A673 (cell line): ENCODE results near the gene SREBF1. TPM values are rescaled to one million over a fixed set of nuclear protein-coding genes. Genes with fewer than 3 reads are reported as not detected.

ENCODE experiments used
- BruUV-seq: library from RNA; stranded (reverse); fragments of 400-500 nt; replicated peaks from 2 replicates; lab custom pipeline; 2021; lab: Mats Ljungman, UMichigan
- CTCF ChIA-PET: fragments of 300-600 bp; sonication (Branson Sonifier 250); formaldehyde crosslinking; loops from one replicate; lab custom pipeline; 2022; ENCODE audit warnings: antibody characterized with exemption; lab: Charles Lee
- POLR2A ChIA-PET: fragments of 300-600 bp; sonication (Branson Sonifier 250); formaldehyde crosslinking; loops from one replicate; lab custom pipeline; 2022; ENCODE audit warnings: antibody characterized with exemption; ENCODE audit not compliant: low non-redundant PET; lab: Charles Lee
- DNase-seq: peaks from one replicate; pipeline ENCODE4 v3.0.0-alpha.2; 2015; ENCODE audit warnings: low spot score
- H3K27ac ChIP-seq: fragments of 200-600 bp; sonication (generic); 2 replicates; pipeline ENCODE4 v1.5.1; 2016; ENCODE audit warnings: mixed run types, low read depth, mild to moderate bottlenecking, mixed read lengths, antibody characterized with exemption, low read length; ENCODE audit not compliant: poor library complexity, severe bottlenecking
- H3K27me3 ChIP-seq: fragments of 200-600 bp; sonication (generic); replicated peaks from 2 replicates; pipeline ENCODE4 v1.6.1; 2017; ENCODE audit warnings: mixed run types, low read depth, mild to moderate bottlenecking, mixed read lengths, antibody characterized with exemption, low read length; ENCODE audit not compliant: insufficient read depth, poor library complexity
- H3K36me3 ChIP-seq: fragments of 200-600 bp; sonication (generic); 2 replicates; pipeline ENCODE4 v1.6.1; 2016; ENCODE audit warnings: mixed run types, mild to moderate bottlenecking, mixed read lengths, antibody characterized with exemption, low read length; ENCODE audit not compliant: insufficient read depth, poor library complexity, severe bottlenecking
- H3K4me1 ChIP-seq: fragments of 200-600 bp; sonication (generic); 2 replicates; pipeline ENCODE4 v1.6.1; 2017; ENCODE audit warnings: mixed run types, mild to moderate bottlenecking, mixed read lengths, antibody characterized with exemption, low read length; ENCODE audit not compliant: insufficient read depth, poor library complexity, severe bottlenecking
- H3K4me3 ChIP-seq: fragments of 200-600 bp; sonication (generic); 2 replicates; pipeline ENCODE4 v1.5.1; 2016; ENCODE audit warnings: low read depth, mixed run types, mild to moderate bottlenecking, mixed read lengths, low read length; ENCODE audit not compliant: poor library complexity, severe bottlenecking
- H3K9me3 ChIP-seq: fragments of 200-600 bp; sonication (generic); 2 replicates; pipeline ENCODE4 v1.6.1; 2016; ENCODE audit warnings: mixed run types, low read depth, mild to moderate bottlenecking, mixed read lengths, antibody characterized with exemption, low read length; ENCODE audit not compliant: poor library complexity, severe bottlenecking
- CTCF ChIP-seq: fragments of 300-800, 200-600 bp; sonication (generic); conservative IDR thresholded peaks from 2 replicates; pipeline ENCODE4 v1.5.1; 2017; ENCODE audit warnings: low read depth, mild to moderate bottlenecking, antibody characterized with exemption, low read length, moderate library complexity, mixed read lengths
- EZH2 ChIP-seq: fragments of 200-600 bp; sonication (generic); IDR thresholded peaks from 2 replicates; pipeline ENCODE4 v1.6.1; 2017; ENCODE audit warnings: borderline replicate concordance, low read depth, mild to moderate bottlenecking, mixed read lengths, antibody characterized with exemption, low read length; ENCODE audit not compliant: poor library complexity, severe bottlenecking
- intact Hi-C: fragments of 100-400 bp; cut with micrococcal nuclease; formaldehyde crosslinking; loops from one replicate; pipeline ENCODE4 v1.10.0; 2022; ENCODE audit not compliant: unreplicated experiment
- total RNA-seq: library from RNA; stranded (reverse); gene quantifications from 2 replicates; pipeline ENCODE4 v1.2.3, GENCODE V29; 2021

SREBF1 gene
- total RNA-seq, 1 experiment from 2014 or later: 240 TPM

GRCh38 chr17:17832032-17832363 lies 4.8 kb downstream of the SREBF1 start:
- H3K27ac ChIP-seq: peak overlapping the region; percentile 65
- DNase-seq: no peak
- peaks cover 46% of the 10 kb centered on the region for H3K4me1 ChIP-seq
- intact Hi-C loops: no loop called here
- CTCF ChIA-PET: no interaction called here
- no peaks in the 10 kb centered on the region for H3K9me3 ChIP-seq
- H3K4me3 ChIP-seq: no peak overlapping the region
- H3K36me3 ChIP-seq: peaks cover 31% of the 10 kb centered on the region
- H3K27me3 ChIP-seq: no peaks in the 10 kb centered on the region
- TF ChIP-seq EZH2: no peak
- no peak for TF ChIP-seq CTCF
- no TSS peak for BruUV-seq
- POLR2A ChIA-PET: no interaction called here

GRCh38 chr17:17831208-17832031 lies 5.4 kb downstream of the SREBF1 start:
- no TSS peak for BruUV-seq

GRCh38 chr17:17830740-17831207 lies 6.0 kb downstream of the SREBF1 start:
- TF ChIP-seq CTCF: no peak
- no peak for TF ChIP-seq EZH2
- H3K36me3 ChIP-seq: peaks cover 31% of the 10 kb centered on the region
- peaks cover 54% of the 10 kb centered on the region for H3K4me1 ChIP-seq
- H3K27me3 ChIP-seq: no peaks in the 10 kb centered on the region
- no peaks in the 10 kb centered on the region for H3K9me3 ChIP-seq
- ChIA-PET CTCF (no interaction called here), POLR2A (no interaction called here)
- intact Hi-C loops: no loop called here
- BruUV-seq: no TSS peak
- no peak for DNase-seq
- peak overlapping the region; percentile 65 for H3K27ac ChIP-seq
- H3K4me3 ChIP-seq: no peak overlapping the region

More at GRCh38 chr17:17831208-17832031, 5.4 kb downstream of the SREBF1 start:
- CTCF ChIA-PET: no interaction called here
- POLR2A ChIA-PET: no interaction called here
- H3K4me3 ChIP-seq: no peak overlapping the region
- no peaks in the 10 kb centered on the region for H3K9me3 ChIP-seq
- no peak for DNase-seq
- intact Hi-C loops: no loop called here
- H3K27ac ChIP-seq: peak overlapping the region; percentile 65
- peaks cover 31% of the 10 kb centered on the region for H3K36me3 ChIP-seq
- H3K27me3 ChIP-seq: no peaks in the 10 kb centered on the region
- TF ChIP-seq CTCF (no peak), EZH2 (no peak)
- H3K4me1 ChIP-seq: peaks cover 48% of the 10 kb centered on the region
